GM21367 (cell line): ENCODE results near the gene CC2D2A.
"Not testable (repeated sequence)": the region's sequence is repeated elsewhere in the genome, so short reads cannot be mapped to it uniquely, and the experiment has no call there.

Experiments
- ATAC-seq: cut with Tn5 transposase; IDR thresholded peaks from one replicate; pipeline ENCODE4 v1.9.1; 2021; ENCODE audit not compliant: unreplicated experiment

CC2D2A gene

GRCh38 chr4:15614891-15615290, 145.2 kb downstream of the CC2D2A start:
- ATAC-seq, result not testable (repeated sequence)

GRCh38 chr4:15617407-15617806, 147.7 kb downstream of the CC2D2A start:
- not testable (repeated sequence) for ATAC-seq

- ATAC-seq, result no peak
Measured at GRCh38 chr4:15636818-15637217, 167.1 kb downstream of the CC2D2A start.

- no peak for ATAC-seq
Measured at GRCh38 chr4:15638418-15638817, 168.7 kb downstream of the CC2D2A start.

GRCh38 chr4:15648600-15648999, 178.9 kb downstream of the CC2D2A start:
- no peak for ATAC-seq

- peak; percentile 30 for ATAC-seq
Measured at GRCh38 chr4:15649914-15650545, 180.3 kb downstream of the CC2D2A start.
